Suprapubic skin (tissue), 4 donors: Measurements from ENCODE around the gene ALPL. TPM values are rescaled to one million over a fixed set of nuclear protein-coding genes. Genes with fewer than 3 reads are reported as not detected.
A peak's percentile ranks its signal among the peaks of the same experiment; 100 is the strongest.
"Not testable (repeated sequence)": the region's sequence is repeated elsewhere in the genome, so short reads cannot be mapped to it uniquely, and the experiment has no call there.

Experiments
- DNase-seq, 2 donors: peaks; one replicate each; pipeline ENCODE4 v3.0.0-alpha.2; 2019; ENCODE audit warnings: low spot score in 2 of 2
- H3K27ac ChIP-seq: fragments of 200-600 bp; sonication (generic); one replicate; pipeline ENCODE4 v1.5.1; 2019
- H3K27me3 ChIP-seq: fragments of 200-600 bp; sonication (generic); one replicate; pipeline ENCODE4 v1.5.1; 2019
- H3K36me3 ChIP-seq: fragments of 200-600 bp; sonication (generic); one replicate; pipeline ENCODE4 v1.5.1; 2019
- H3K4me1 ChIP-seq: fragments of 200-600 bp; sonication (generic); one replicate; pipeline ENCODE4 v1.5.1; 2019
- H3K4me3 ChIP-seq: fragments of 200-600 bp; sonication (generic); one replicate; pipeline ENCODE4 v1.5.1; 2019; ENCODE audit warnings: mild to moderate bottlenecking
- H3K9me3 ChIP-seq: fragments of 200-600 bp; sonication (generic); one replicate; pipeline ENCODE4 v1.5.1; 2019
- EP300 ChIP-seq: sonication (generic); formaldehyde crosslinking; IDR thresholded peaks from one replicate; pipeline ENCODE4 v1.6.1; 2017; ENCODE audit warnings: antibody characterized with exemption
- POLR2A ChIP-seq, 2 donors: fragments of 450-650 bp; IDR thresholded peaks; one replicate each; pipeline ENCODE4 v1.6.1; 2017; ENCODE audit warnings: antibody characterized with exemption in 2 of 2, mild to moderate bottlenecking in 2 of 2, moderate library complexity in 2 of 2
- POLR2AphosphoS5 ChIP-seq, 3 donors: sonication (generic); formaldehyde crosslinking; IDR thresholded peaks; one replicate each; pipeline ENCODE4 v1.6.1; 2017; ENCODE audit warnings: antibody characterized with exemption in 3 of 3
- WGBS: methylation state at CpG from one replicate; pipeline ENCODE4 v1.1.5; 2018; 5-methylcytosine and 5-hydroxymethylcytosine counted together
- total RNA-seq, 4 donors: library from RNA; depleted of rRNA; stranded (reverse); fragments of >200 nt; gene quantifications; one replicate each; pipeline ENCODE4 v1.1.0, GENCODE V29; 2016
- TF ChIP-seq, protein P1 (sequence below), 2 donors: fragments of 200-600 bp in 1 of 2; fragments of 450-650 bp in 1 of 2; sonication (generic) in 1 of 2; IDR thresholded peaks; one replicate each; pipeline ENCODE4 v1.5.1; 2016 to 2019; ENCODE audit warnings: antibody characterized with exemption in 2 of 2, mild to moderate bottlenecking in 1 of 2, moderate library complexity in 1 of 2

The ALPL gene
- total RNA-seq, 4 donors from 2014 or later: 5.1 to 9.7 (median 6.0) TPM

DNA sequence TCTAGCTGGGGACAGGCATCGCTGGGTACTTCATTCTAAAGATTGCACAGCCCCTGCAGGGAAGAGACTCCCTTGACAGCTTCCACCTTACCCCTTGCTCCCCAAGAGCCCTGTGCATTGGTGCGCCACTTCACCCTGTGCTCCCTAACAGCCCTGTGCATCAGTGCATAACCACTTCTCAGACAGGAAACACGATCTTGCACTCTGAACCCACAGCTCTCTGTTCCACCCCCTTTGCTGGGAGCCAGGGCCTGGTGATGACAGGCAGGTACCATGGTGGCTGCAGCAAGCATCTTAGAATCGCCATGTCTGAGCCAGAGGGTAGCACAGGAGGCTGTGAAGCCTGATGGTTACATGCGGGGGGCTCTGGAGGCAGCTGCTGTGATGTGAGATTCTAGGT lies 5.0 kb downstream of the ALPL start:
- TF ChIP-seq POLR2A (IDR thresholded peaks at IDR 0.05) (no peak), POLR2AphosphoS5 (IDR thresholded peaks at IDR 0.05) (no peak), EP300 (no peak)
- TF ChIP-seq, protein P1, sequence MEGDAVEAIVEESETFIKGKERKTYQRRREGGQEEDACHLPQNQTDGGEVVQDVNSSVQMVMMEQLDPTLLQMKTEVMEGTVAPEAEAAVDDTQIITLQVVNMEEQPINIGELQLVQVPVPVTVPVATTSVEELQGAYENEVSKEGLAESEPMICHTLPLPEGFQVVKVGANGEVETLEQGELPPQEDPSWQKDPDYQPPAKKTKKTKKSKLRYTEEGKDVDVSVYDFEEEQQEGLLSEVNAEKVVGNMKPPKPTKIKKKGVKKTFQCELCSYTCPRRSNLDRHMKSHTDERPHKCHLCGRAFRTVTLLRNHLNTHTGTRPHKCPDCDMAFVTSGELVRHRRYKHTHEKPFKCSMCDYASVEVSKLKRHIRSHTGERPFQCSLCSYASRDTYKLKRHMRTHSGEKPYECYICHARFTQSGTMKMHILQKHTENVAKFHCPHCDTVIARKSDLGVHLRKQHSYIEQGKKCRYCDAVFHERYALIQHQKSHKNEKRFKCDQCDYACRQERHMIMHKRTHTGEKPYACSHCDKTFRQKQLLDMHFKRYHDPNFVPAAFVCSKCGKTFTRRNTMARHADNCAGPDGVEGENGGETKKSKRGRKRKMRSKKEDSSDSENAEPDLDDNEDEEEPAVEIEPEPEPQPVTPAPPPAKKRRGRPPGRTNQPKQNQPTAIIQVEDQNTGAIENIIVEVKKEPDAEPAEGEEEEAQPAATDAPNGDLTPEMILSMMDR (IDR thresholded peaks at IDR 0.05): no peak
- no peak overlapping the region for H3K27ac ChIP-seq
- 85% methylated on average over 4 of the region's 5 CpGs for WGBS
- peaks cover 18% of the 10 kb centered on the region for H3K4me1 ChIP-seq
- peaks cover 26% of the 10 kb centered on the region for H3K27me3 ChIP-seq
- H3K4me3 ChIP-seq: no peak overlapping the region
- H3K9me3 ChIP-seq: no peaks in the 10 kb centered on the region
- no peak for DNase-seq
- no peaks in the 10 kb centered on the region for H3K36me3 ChIP-seq

DNA sequence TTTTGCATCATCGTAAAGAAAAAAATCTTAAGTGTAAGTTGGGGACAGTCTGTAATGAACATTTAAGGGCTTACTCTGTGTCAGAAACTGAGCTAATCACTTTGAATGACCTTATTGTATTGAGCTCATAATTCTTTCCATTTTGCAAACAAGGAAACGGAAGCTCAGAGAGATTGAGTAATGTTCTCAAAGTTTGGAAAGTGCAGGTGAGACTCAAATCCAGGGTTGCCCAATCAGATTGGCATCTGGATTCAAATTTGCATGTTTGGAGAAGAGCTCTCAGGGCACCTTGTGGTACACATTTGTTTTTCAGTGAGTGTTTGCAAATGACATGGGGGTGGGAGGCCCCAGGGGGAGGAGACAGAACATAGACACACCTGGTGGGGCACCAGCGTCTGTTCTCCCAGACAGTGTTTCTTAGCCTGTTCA lies 8.0 kb downstream of the ALPL start:
- TF ChIP-seq, protein P1 (IDR thresholded peaks at IDR 0.05): no peak
- TF ChIP-seq EP300 (no peak), POLR2A (IDR thresholded peaks at IDR 0.05) (no peak), POLR2AphosphoS5 (IDR thresholded peaks at IDR 0.05) (peak in 1 of 3 donors; percentile 37)
- Histone ChIP-seq H3K4me1 (peaks cover 3% of the 10 kb centered on the region), H3K9me3 (no peaks in the 10 kb centered on the region), H3K27me3 (peaks cover 11% of the 10 kb centered on the region), H3K27ac (peak overlapping the region; percentile 71), H3K4me3 (no peak overlapping the region), H3K36me3 (no peaks in the 10 kb centered on the region)
- WGBS: 67% methylated on average over 3 of the region's 3 CpGs
- no peak for DNase-seq

DNA sequence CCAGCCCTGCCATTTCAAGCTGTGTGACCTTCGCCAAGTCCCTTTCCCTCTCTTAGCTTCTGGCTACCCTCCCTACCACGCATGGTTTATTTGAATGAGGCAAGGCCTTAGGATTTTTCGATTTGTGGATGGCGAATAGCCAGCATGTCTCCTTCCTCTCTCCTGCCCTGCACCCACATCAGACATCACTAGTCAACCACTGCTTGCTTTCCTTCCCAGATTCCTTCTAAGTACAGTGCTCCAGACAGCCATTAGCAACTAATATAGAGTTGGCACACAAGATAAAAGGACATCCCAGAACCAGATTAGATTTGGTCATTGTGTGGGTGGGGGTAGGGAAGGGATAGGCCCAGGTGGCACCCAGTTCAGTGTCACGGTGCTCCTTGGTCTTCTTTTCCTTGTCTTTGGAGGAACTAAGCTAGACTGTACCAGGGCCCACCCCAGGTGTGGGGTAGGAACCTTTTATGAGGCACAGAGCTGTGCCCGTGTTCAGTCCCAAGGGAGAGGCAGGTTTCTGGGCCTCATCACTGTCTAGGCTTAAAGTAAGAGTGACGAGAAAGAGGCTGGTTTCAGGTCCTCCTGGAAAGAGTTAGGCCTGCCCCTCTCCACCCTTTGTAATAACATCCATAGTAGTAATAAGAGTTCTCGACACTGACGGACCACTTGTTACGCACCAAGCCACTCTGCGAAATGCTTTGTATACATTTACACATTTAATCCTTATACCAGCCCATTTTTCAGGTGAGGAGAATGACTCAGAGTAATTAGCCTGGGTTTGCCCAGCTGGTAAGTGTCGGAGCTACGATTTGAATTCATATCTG lies 8.6 kb downstream of the ALPL start:
- Histone ChIP-seq H3K4me3 (no peak overlapping the region), H3K4me1 (peaks cover 3% of the 10 kb centered on the region), H3K27ac (peak overlapping the region; percentile 71), H3K27me3 (peaks cover 11% of the 10 kb centered on the region), H3K9me3 (no peaks in the 10 kb centered on the region), H3K36me3 (no peaks in the 10 kb centered on the region)
- TF ChIP-seq POLR2AphosphoS5 (IDR thresholded peaks at IDR 0.05) (no peak), POLR2A (IDR thresholded peaks at IDR 0.05) (no peak), EP300 (no peak)
- TF ChIP-seq, protein P1 (IDR thresholded peaks at IDR 0.05): no peak
- no peak for DNase-seq
- 85% methylated on average over 13 of the region's 13 CpGs for WGBS

DNA sequence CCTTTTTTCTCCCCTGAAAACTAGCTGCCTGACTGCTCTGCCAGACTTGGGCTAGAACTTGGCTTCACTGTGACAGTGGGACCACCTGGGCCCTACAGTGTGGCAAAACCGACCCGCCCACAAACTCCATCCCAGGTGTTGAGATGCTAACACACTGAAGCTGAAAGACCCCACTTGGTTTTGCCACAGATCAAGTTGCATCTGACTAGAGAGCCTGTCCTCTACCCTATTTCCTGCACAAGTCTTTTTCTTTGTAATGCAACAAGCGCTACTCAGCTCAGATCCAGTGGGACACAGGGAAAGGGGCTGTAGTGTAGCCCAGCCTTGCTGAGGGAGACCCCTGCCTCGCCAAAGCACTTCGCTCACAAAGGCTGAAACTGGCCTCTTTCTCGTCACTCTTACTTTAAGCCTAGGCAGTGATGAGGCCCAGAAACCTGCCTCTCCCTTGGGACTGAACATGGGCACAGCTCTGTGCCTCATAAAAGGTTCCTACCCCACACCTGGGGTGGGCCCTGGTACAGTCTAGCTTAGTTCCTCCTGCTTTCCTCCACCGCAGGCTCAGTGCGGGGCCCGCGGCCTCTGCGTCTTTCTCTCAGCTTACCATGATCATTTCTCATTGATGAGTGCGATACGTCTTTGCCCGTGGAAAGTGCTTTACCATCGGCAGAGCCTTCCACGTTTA lies 9.7 kb downstream of the ALPL start:
- H3K9me3 ChIP-seq: no peaks in the 10 kb centered on the region
- H3K27ac ChIP-seq: no peak overlapping the region
- peaks cover 9% of the 10 kb centered on the region for H3K27me3 ChIP-seq
- H3K36me3 ChIP-seq: no peaks in the 10 kb centered on the region
- 95% methylated on average over 16 of the region's 16 CpGs for WGBS
- peaks cover 3% of the 10 kb centered on the region for H3K4me1 ChIP-seq
- no peak overlapping the region for H3K4me3 ChIP-seq
- DNase-seq: no peak
- TF ChIP-seq, protein P1 (IDR thresholded peaks at IDR 0.05): no peak
- TF ChIP-seq POLR2AphosphoS5 (IDR thresholded peaks at IDR 0.05) (no peak), EP300 (no peak), POLR2A (IDR thresholded peaks at IDR 0.05) (no peak)

DNA sequence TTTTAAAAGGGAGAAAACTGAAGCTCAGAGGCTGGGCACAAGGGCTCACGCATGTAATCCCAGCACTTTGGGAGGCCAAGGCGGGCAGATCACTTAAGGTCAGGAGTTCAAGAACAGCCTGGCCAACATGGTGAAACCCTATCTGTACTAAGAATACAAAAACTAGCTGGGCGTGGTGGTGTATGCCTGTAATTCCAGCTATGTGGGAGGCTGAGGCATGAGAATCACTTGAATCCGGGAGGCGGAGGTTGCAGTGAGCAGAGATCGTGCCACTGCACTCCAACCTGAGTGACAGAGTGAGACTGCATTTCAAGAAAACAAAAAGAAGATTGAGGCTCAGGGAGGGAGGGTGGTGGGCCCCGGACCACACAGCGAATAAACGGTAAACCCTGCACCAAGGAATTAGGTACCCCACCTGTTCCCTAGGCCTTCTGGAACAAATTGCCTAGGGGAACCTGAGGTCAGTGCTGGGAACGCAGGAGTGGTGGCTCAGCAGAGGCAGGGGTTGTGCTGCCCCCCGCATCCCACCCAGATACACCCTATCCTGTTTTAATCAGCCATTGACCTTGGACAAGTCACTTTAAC lies 10.4 kb downstream of the ALPL start:
- not testable (repeated sequence) for H3K27me3 ChIP-seq, H3K4me1 ChIP-seq, DNase-seq, H3K9me3 ChIP-seq, H3K4me3 ChIP-seq, H3K27ac ChIP-seq, H3K36me3 ChIP-seq
- whole genome bisulfite sequencing: 93% methylated on average over 11 of the region's 11 CpGs
